GM18861 (cell line): ENCODE results near the gene SMIM11.
"Not testable (repeated sequence)": the region's sequence is repeated elsewhere in the genome, so short reads cannot be mapped to it uniquely, and the experiment has no call there.

Experiments
- ATAC-seq: cut with Tn5 transposase; IDR thresholded peaks from one replicate; pipeline ENCODE4 v1.9.1; 2021; ENCODE audit not compliant: unreplicated experiment

SMIM11 gene

GRCh38 chr21:34407294-34407693 lies 32.0 kb downstream of the SMIM11 start:
- not testable (repeated sequence) for ATAC-seq

- not testable (repeated sequence) for ATAC-seq
Observed at GRCh38 chr21:34417448-34418077, 42.3 kb downstream of the SMIM11 start.

GRCh38 chr21:34423805-34424204 lies 48.5 kb downstream of the SMIM11 start, which contains the start of gene SMIM34:
SMIM34 (minus strand) TSS chr21:34423951; CDS start chr21:34423839, 112 bp downstream.
- ATAC-seq, result not testable (repeated sequence)

GRCh38 chr21:34427339-34427738 lies 52.0 kb downstream of the SMIM11 start:
- not testable (repeated sequence) for ATAC-seq

GRCh38 chr21:34428441-34428840 lies 53.1 kb downstream of the SMIM11 start:
- ATAC-seq, result not testable (repeated sequence)

- not testable (repeated sequence) for ATAC-seq
Observed at GRCh38 chr21:34429710-34430109, 54.4 kb downstream of the SMIM11 start.
